Suppressor macrophage treated with lipopolysaccharide for 4 hours (primary cell): Measurements from ENCODE around the gene RFX4.
"Not testable (repeated sequence)": the region's sequence is repeated elsewhere in the genome, so short reads cannot be mapped to it uniquely, and the experiment has no call there.

ENCODE experiments used
- DNase-seq: peaks from one replicate; pipeline ENCODE4 v3.0.0-alpha.2; 2020

Gene RFX4

DNA sequence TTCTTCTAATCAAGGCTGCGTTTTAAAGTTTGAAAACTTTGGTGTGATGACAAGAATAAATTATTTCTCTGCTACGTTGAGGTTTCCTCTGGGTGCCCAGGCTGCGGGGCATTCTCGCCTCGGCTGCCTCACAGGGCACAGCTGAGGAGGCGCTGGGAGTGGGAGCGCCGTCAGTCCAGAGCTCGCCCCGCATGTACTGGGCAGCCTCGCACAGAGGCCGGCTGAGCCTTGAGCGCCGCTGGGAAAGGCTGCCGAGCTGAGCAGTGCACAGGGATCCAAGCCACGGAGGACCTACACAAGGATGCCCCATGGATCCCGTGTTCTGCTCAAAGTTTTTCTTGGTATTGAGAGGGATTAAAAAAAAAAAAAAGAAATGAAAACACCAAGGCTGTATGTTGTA, 11.6 kb downstream of the RFX4 start:
- no peak for DNase-seq

GRCh38 chr12:106595268-106595667, 12.5 kb downstream of the RFX4 start:
- no peak for DNase-seq

GRCh38 chr12:106598003-106598402, 15.2 kb downstream of the RFX4 start:
- no peak for DNase-seq

GRCh38 chr12:106599302-106599701, 16.5 kb downstream of the RFX4 start:
- no peak for DNase-seq

DNA sequence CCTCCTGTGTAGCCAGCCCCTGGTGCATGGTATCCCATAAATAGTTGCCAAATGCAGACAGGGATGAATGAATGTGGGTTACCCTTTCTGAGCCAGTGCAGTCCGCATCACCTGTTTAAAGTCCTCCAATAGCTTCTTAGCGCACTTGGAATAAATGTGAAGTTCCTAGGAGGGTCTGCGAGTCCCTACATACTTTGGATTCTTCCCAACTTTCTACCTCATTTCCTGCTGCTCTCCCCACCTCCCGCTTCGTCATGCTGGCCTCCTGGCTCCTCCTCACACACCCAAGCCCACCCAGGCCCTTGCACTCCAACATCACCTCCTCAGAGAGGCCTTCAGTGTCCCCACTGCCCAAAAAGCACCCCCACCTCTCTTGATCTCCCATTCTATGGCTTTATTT, 17.7 kb downstream of the RFX4 start:
- no peak for DNase-seq

GRCh38 chr12:106601031-106601430, 18.2 kb downstream of the RFX4 start:
- no peak for DNase-seq

DNA sequence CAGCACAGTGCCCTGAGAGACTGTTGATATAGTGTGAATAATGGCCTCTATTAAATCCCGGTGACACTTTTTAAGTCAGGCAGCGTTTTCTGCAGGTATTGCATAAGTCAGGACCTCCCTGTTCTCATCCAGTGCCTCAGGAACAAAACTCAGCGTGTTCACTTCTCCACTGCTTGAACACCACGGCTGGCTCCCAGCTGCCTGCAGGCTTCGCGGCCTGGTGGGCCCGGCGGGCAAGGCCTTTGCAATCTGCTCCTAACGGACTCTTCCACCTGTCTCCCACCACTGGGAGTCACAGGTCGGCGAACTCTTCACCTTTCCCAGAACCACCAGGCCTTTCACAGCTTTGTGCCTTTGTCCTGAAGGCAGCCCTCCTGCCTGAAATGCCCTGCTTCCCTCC, 18.7 kb downstream of the RFX4 start:
- no peak for DNase-seq

- no peak for DNase-seq
These were observed 19.3 kb downstream of the RFX4 start for GRCh38 chr12:106602076-106602475.

- DNase-seq: no peak
These were observed 22.4 kb downstream of the RFX4 start for GRCh38 chr12:106605254-106605653.

GRCh38 chr12:106620588-106620987, 37.8 kb downstream of the RFX4 start:
- not testable (repeated sequence) for DNase-seq

DNA sequence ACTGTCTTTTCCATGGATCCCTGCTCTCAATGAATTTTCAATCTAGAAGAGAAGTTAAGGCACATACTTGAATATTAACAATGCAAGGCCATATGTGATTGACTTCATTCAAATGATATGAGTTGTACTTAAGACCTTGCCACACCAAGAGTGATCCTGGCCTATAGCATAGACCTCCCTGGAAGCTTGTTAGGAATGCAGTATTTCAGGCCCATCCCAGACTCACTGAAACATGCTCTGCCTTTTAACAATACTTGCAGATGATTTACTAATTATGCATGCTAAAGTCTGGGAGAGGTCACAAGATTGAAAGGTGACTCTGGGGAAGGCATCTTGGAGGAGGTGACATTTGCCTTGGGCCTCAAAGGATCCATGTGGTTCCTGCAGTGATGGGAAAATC, 43.2 kb downstream of the RFX4 start:
- no peak for DNase-seq

GRCh38 chr12:106629797-106630659, 47.2 kb downstream of the RFX4 start:
- DNase-seq: no peak

GRCh38 chr12:106631150-106631549, 48.3 kb downstream of the RFX4 start:
- no peak for DNase-seq

DNA sequence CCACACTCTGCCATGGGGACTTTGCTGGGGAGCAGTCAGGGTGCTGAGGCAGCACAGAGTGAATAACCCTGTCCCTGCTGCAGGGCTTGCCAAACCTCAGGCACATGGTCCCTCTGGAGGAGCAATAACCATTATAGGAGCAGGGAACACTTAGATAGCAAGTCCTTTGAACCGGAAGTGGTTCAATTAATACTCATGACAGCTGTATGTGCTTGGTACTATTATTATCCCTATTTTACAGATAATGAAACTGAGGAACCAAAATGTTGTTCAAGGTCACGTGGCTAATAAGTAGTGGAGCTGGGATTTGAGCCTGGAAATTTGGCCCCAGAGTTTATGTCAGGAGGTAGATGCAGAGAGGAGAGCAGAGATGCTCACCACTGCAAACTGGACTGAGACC, 49.0 kb downstream of the RFX4 start:
- DNase-seq: no peak

GRCh38 chr12:106632797-106633450, 50.1 kb downstream of the RFX4 start:
- no peak for DNase-seq

DNA sequence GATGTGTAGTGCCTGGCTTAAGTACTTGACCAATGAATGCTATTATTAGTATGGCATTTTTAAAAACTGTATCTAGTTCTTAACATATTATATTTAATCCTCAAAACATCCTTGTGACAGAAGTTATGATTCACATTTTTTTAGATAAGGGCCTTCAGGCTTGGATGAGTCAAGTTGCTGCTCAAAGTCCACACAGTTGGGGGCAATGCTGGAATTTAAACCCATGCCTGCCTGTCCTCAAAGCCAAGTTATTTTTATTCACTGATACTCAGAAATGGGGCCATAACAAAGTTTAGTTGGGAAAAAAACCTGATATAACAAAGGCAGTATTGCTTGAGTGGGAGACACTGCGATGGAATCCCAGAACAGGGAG, 50.6 kb downstream of the RFX4 start:
- no peak for DNase-seq

GRCh38 chr12:106634206-106634605, 51.4 kb downstream of the RFX4 start:
- no peak for DNase-seq

GRCh38 chr12:106643000-106643399, 60.2 kb downstream of the RFX4 start:
- DNase-seq: no peak

- no peak for DNase-seq
These were observed 61.7 kb downstream of the RFX4 start for GRCh38 chr12:106644335-106645073.

- DNase-seq: no peak
These were observed 62.2 kb downstream of the RFX4 start for GRCh38 chr12:106645074-106645421.

DNA sequence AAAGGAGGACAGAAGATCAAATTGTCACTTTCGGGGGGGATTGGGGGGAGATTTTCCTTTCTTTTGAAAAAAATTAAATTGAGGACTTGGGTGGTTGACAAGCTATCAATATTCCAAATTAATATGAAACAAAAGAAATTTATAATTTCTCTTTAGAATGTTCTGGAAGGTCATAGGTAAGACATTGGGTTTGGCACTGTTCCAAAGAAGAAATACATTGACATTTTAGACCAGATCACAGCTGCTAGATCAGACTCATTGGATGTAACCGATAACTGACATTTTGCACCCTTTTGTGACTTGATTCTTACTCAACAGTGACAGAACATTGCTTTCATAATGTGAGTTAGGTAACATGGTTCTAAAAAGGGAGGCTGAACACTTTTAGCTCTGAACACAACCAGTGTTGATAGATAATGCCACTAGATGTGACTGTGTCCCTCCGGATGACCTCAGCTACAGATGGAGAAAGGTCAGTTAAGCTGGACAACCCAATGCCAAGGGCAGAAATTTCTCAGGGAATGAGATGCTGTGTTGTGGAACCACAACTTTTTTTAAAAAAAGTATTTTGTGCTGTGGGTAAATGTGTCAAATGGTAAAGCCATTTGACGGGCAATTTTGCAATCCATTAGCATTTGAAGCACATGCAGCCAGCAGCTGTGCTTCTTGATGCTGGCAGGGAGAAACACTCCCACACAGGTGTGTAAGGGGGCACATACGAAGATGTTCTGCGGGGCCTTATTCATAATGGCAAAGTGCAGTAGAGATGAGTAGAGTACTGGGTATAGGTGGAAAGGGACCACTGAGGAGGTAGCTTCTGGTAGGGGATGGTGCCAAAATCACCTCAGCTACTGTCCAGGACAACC, 62.9 kb downstream of the RFX4 start:
- DNase-seq: no peak

GRCh38 chr12:106646472-106646871, 63.7 kb downstream of the RFX4 start:
- DNase-seq: no peak
